ENCODE results near the gene TRAF7.

Gene TRAF7

DNA sequence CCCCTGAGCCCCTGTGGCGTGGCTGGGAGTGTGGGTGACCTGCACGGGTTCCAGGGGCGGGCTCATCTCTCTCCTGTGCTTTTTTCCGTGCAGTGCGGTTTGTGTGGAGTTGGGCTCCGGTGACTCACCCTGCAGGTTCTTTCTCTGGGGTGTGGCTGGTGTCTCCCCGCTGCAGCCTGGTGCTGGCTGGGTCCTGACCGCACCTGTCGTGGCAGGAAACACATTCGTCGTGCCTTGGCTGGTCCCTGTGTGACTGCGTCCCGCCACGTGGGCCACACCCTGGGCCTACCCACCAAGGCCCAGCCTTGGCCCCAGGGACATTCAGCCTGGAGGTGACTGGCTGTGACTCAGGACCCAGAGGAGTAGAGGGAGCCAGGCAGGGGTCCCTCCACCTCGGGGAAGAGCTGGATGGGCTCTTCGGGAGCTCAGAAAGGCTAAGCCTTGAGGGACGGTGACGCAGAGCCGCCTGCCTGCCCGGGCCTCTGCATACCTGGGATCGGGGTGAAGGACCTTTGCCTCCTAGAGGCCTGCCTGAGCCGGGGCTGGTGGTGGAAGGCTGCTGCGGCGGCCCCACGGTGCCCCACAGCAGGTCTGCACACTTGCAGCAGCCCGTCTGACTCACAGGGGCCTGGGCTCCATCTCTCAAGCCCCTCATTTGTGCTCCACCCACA is 7.8 kb downstream of the TRAF7 start:
- Histone ChIP-seq H3K79me2 (ENCODE audit: low read length) (peaks cover 58% of the 10 kb centered on the region), H3K27ac (ENCODE audit: low read length) (no peak overlapping the region)

DNA sequence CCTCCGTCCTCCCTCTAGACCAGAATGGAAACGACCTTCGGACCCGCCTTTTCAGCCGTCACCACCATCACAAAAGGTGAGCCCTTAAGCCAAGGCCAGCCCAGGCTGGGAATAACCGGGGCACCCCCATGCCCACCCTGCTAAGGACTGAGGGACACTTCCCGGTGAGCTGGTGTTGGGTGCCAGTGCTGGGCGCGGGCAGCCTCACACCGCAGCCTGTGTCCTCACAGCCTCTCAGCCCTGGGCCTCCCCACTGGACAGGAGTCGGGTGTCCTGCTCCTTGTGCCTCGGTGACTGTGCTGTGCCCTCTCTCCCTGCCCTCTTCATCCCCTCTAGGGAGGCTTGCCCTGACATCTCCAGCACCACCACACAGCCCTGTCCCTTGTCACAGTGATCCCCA is 10.3 kb downstream of the TRAF7 start:
- Histone ChIP-seq H4K20me1 (ENCODE audit: insufficient read depth, low read length) (no peaks in the 10 kb centered on the region), H3K27me3 (ENCODE audit: low read depth, low read length) (no peaks in the 10 kb centered on the region)
- TF ChIP-seq EZH2phosphoT487 (IDR thresholded peaks at IDR 0.05; ENCODE audit: low read depth) = no peak
- TF ChIP-seq, protein P1, sequence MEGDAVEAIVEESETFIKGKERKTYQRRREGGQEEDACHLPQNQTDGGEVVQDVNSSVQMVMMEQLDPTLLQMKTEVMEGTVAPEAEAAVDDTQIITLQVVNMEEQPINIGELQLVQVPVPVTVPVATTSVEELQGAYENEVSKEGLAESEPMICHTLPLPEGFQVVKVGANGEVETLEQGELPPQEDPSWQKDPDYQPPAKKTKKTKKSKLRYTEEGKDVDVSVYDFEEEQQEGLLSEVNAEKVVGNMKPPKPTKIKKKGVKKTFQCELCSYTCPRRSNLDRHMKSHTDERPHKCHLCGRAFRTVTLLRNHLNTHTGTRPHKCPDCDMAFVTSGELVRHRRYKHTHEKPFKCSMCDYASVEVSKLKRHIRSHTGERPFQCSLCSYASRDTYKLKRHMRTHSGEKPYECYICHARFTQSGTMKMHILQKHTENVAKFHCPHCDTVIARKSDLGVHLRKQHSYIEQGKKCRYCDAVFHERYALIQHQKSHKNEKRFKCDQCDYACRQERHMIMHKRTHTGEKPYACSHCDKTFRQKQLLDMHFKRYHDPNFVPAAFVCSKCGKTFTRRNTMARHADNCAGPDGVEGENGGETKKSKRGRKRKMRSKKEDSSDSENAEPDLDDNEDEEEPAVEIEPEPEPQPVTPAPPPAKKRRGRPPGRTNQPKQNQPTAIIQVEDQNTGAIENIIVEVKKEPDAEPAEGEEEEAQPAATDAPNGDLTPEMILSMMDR (IDR thresholded peaks at IDR 0.05; ENCODE audit: low read depth, low read length) = no peak

More for the DNA sequence above, 7.8 kb downstream of the TRAF7 start:
- Histone ChIP-seq H3K4me2 (ENCODE audit: low read length) (no peak overlapping the region), H4K20me1 (ENCODE audit: insufficient read depth, low read length) (peaks cover 13% of the 10 kb centered on the region), H3K4me3 (ENCODE audit: low read length) (no peak overlapping the region), H3K36me3 (replicated peaks; ENCODE audit: low read depth, low read length) (peaks cover 38% of the 10 kb centered on the region), H3K27me3 (ENCODE audit: low read depth, low read length) (no peaks in the 10 kb centered on the region), H3K4me1 (ENCODE audit: low read length) (peaks cover 24% of the 10 kb centered on the region), H3K9me3 (ENCODE audit: insufficient read depth, low read length) (no peaks in the 10 kb centered on the region), H3K9ac (ENCODE audit: low read length) (no peak overlapping the region), H2AFZ (ENCODE audit: low read depth, low read length) (no peak overlapping the region)
- TF ChIP-seq, protein P1 (IDR thresholded peaks at IDR 0.05; ENCODE audit: low read depth, low read length) = no peak
- TF ChIP-seq EZH2phosphoT487 (IDR thresholded peaks at IDR 0.05; ENCODE audit: low read depth) = no peak

DNA sequence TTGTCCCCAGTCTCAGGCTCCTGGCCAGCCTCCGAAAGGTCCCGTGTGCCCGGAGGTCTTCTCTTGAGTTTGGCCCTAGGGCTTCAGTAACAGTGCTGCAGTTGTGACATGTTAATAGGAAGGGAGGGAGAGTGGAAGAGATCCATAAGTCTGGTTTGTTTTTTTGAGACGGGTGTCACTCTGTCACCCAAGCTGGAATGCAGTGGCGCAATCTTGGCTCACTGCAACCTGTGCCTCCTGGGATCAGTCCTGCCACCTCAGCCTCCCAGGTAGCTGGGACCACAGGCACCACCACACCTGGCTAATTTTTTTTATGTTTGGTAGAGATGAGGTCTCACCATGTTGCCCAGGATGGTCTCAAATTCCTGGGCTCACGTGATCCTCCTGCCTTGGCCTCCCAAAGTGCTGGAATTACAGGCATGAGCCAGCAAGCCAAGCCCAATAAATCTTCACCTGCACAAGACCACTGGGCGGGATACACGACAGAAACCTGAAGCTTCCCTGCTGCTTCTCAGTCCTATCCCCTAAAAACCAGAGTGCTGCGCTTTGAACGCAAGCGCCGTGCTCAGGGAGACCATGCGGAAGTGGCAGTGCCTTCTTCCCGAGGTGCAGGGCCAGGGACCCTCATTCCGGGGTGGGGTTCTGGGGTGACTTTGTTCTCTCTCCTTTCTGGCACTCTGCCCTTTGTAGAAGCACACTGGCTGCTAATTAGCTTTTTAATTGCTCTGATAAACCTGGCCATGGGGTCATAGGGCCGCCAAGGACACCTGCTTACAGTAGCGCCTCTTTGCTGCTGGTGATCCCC is 10.9 kb downstream of the TRAF7 start:
- Histone ChIP-seq H3K4me2 (ENCODE audit: low read length) (no peak overlapping the region), H3K79me2 (ENCODE audit: low read length) (peaks cover 29% of the 10 kb centered on the region), H3K27me3 (ENCODE audit: low read depth, low read length) (no peaks in the 10 kb centered on the region), H3K4me3 (ENCODE audit: low read length) (no peak overlapping the region), H3K4me1 (ENCODE audit: low read length) (no peaks in the 10 kb centered on the region), H2AFZ (ENCODE audit: low read depth, low read length) (no peak overlapping the region), H3K36me3 (replicated peaks; ENCODE audit: low read depth, low read length) (peaks cover 36% of the 10 kb centered on the region), H4K20me1 (ENCODE audit: insufficient read depth, low read length) (no peaks in the 10 kb centered on the region), H3K27ac (ENCODE audit: low read length) (no peak overlapping the region), H3K9me3 (ENCODE audit: insufficient read depth, low read length) (no peaks in the 10 kb centered on the region), H3K9ac (ENCODE audit: low read length) (no peak overlapping the region)
- TF ChIP-seq EZH2phosphoT487 (IDR thresholded peaks at IDR 0.05; ENCODE audit: low read depth) = no peak
- TF ChIP-seq, protein P1 (IDR thresholded peaks at IDR 0.05; ENCODE audit: low read depth, low read length) = no peak

More for the DNA sequence above, 10.3 kb downstream of the TRAF7 start:
- peaks cover 38% of the 10 kb centered on the region for H3K36me3 ChIP-seq (replicated peaks; ENCODE audit: low read depth, low read length)
- peaks cover under 1% of the 10 kb centered on the region; the same call in 1 of the 2 replicates for H3K4me1 ChIP-seq (ENCODE audit: low read length)
- no peaks in the 10 kb centered on the region for H3K9me3 ChIP-seq (ENCODE audit: insufficient read depth, low read length)
- no peak overlapping the region for H3K9ac ChIP-seq (ENCODE audit: low read length)
- no peak overlapping the region for H3K27ac ChIP-seq (ENCODE audit: low read length)
- H3K79me2 ChIP-seq (ENCODE audit: low read length) = peaks cover 34% of the 10 kb centered on the region
- H3K4me2 ChIP-seq (ENCODE audit: low read length) = no peak overlapping the region
- no peak overlapping the region for H2AFZ ChIP-seq (ENCODE audit: low read depth, low read length)
- no peak overlapping the region for H3K4me3 ChIP-seq (ENCODE audit: low read length)

DNA sequence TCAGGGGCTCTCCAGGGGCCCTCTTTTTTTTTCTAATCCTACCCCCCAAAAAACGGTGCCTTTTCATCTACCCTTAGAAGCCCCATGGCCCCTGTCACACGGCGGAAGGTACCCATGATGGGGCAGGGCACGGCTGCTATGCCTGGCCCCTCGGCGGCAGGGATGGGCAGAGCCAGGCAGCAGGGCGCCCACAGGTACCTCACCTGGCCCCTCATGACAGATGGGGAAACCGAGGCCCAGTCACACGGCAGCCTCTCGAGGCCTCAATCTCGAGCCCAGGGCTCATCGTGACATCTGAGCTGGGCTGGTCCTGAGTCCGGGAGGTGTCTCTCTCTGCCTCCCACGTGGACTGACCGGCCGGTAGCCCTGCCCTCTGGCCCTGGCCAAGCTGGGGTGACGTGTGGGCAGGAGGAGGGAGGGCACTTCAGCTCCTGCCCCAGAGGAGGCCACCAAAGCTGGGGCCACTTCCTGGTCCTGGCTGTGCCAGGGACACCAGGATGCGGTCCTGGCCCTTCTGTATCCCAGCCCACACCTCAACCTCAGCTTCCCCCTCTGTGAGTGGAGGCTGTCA is 11.6 kb downstream of the TRAF7 start:
- Histone ChIP-seq H3K9me3 (ENCODE audit: insufficient read depth, low read length) (no peaks in the 10 kb centered on the region), H4K20me1 (ENCODE audit: insufficient read depth, low read length) (no peaks in the 10 kb centered on the region), H3K36me3 (replicated peaks; ENCODE audit: low read depth, low read length) (peaks cover 30% of the 10 kb centered on the region), H2AFZ (ENCODE audit: low read depth, low read length) (no peak overlapping the region), H3K79me2 (ENCODE audit: low read length) (peaks cover 22% of the 10 kb centered on the region), H3K4me2 (ENCODE audit: low read length) (no peak overlapping the region), H3K27ac (ENCODE audit: low read length) (no peak overlapping the region), H3K4me3 (ENCODE audit: low read length) (no peak overlapping the region), H3K27me3 (ENCODE audit: low read depth, low read length) (no peaks in the 10 kb centered on the region), H3K9ac (ENCODE audit: low read length) (no peak overlapping the region), H3K4me1 (ENCODE audit: low read length) (no peaks in the 10 kb centered on the region)
- TF ChIP-seq, protein P1 (IDR thresholded peaks at IDR 0.05; ENCODE audit: low read depth, low read length) = no peak
- TF ChIP-seq EZH2phosphoT487 (IDR thresholded peaks at IDR 0.05; ENCODE audit: low read depth) = no peak

Measured in OCI-LY3 (cell line).